Aorta (tissue), 5 donors: ENCODE measurements around the gene ZNF160. TPM values are rescaled to one million over a fixed set of nuclear protein-coding genes. Genes with fewer than 3 reads are reported as not detected.
"Not testable (repeated sequence)": the region's sequence is repeated elsewhere in the genome, so short reads cannot be mapped to it uniquely, and the experiment has no call there.

ENCODE experiments used
- ATAC-seq: fragments of 200-7000 bp; cut with Tn5 transposase; one replicate; pipeline ENCODE4 v1.9.1; 2022; ENCODE audit warnings: moderate library complexity; ENCODE audit not compliant: low FRiP score
- DNase-seq, 2 donors: peaks; one replicate each; pipeline ENCODE4 v3.0.0-alpha.2; 2020
- H3K27ac ChIP-seq, 2 donors: one replicate each; pipeline ENCODE4 v1.5.1; 2013; ENCODE audit warnings: low read length in 2 of 2, mild to moderate bottlenecking in 2 of 2, moderate library complexity in 2 of 2, control low read depth in 1 of 2, inconsistent platforms in 1 of 2, low read depth in 1 of 2
- H3K27me3 ChIP-seq, 2 donors: one replicate each; pipeline ENCODE4 v1.6.1; 2013; ENCODE audit warnings: control low read depth in 1 of 2, low read length in 1 of 2, mild to moderate bottlenecking in 1 of 2, moderate library complexity in 1 of 2; ENCODE audit not compliant: insufficient read depth in 2 of 2, control insufficient read depth in 1 of 2
- H3K36me3 ChIP-seq, 2 donors: one replicate each; pipeline ENCODE4 v1.6.1; 2013; ENCODE audit warnings: control low read depth in 1 of 2, low read length in 1 of 2, mild to moderate bottlenecking in 1 of 2; ENCODE audit not compliant: insufficient read depth in 2 of 2, control insufficient read depth in 1 of 2
- H3K4me1 ChIP-seq, 2 donors: one replicate each; pipeline ENCODE4 v1.6.1; 2013; ENCODE audit warnings: low read length in 2 of 2, control low read depth in 1 of 2, mild to moderate bottlenecking in 1 of 2, moderate library complexity in 1 of 2; ENCODE audit not compliant: insufficient read depth in 2 of 2, control insufficient read depth in 1 of 2
- H3K4me3 ChIP-seq, 2 donors: one replicate each; pipeline ENCODE4 v1.5.1; 2013; ENCODE audit warnings: low read length in 2 of 2, control low read depth in 1 of 2, mild to moderate bottlenecking in 1 of 2
- H3K9me3 ChIP-seq: one replicate; pipeline ENCODE4 v1.6.1; 2013; ENCODE audit warnings: mild to moderate bottlenecking, low read length; ENCODE audit not compliant: control insufficient read depth
- WGBS, 2 donors: extraction: QIAGEN DNeasy Blood & Tissue Kit; methylation state at CpG; one replicate each; pipeline ENCODE4 v1.1.7; 2013; 5-methylcytosine and 5-hydroxymethylcytosine counted together
- intact Hi-C, 2 donors: fragments of 100-400 bp; cut with DNase I; formaldehyde crosslinking; loops; one replicate each; pipeline versions ENCODE4 v1.14.2 to v1.15.0; 2022
- polyA plus RNA-seq, 2 donors: library from polyadenylated mRNA; stranded (reverse); fragments of 200-250 nt; gene quantifications; one replicate each; pipeline ENCODE4 v1.2.3, GENCODE V29; 2013
- total RNA-seq, 2 donors: library from RNA; stranded (reverse); fragmentation: NEBNext Ultra II Directional; extraction: Animal tissue kit (Norgen Biotek cat#: 25700); gene quantifications; one replicate each; pipeline ENCODE4 v1.2.1, GENCODE V29; 2021
- donor health status: healthy with polysubstance abuse.
- donor health status: Bipolar disorder and iron deficiency.
- donor health status: DM: no; HTN: no; CAD: no.
- donor health status: DM: no; HTN: no; CAD: no.
- donor health status: DM: yes; HTN: yes; CAD: no.

ZNF160 gene
- total and polyA plus RNA-seq, 4 donors = 4.6 to 61.0 (median 26.0) TPM

DNA sequence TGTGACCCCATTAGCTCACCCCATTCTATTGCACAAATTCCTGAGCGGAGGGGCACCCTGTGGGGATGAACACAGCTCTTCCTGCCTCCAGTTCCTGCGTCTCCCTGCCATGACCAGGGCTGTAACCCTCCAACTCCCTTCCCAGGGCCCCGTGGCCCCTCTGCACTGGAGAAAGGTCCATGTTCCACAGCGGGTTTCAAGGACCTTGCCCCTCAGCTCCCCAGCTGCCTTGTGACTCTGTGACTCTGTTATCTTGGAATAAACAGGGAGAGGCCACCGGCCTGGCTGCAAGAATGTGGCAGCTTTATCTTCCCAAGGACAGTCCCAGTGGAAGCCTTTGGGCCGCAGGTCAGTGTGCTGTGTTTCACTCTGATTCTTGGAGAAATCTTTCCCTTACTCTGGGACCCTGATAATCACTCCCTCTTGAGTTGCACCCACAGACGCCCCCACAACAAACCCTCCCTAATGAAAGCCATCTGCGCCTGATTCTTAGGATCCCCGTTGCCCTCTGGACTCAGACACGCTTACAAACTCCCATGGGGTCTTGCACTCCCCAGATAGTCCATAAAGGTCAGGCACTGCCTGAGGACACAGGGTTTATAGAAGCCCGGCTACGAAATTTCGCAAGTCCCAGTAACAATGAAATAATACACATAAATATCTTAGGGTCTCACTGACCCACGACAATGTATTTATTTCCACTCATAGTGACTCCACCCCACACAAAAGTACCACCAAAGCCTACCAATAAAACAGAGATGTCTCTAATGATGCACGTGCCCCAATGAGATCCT lies 23.7 kb upstream of the ZNF160 start:
- H3K36me3 ChIP-seq, H3K27me3 ChIP-seq, intact Hi-C loops, H3K4me3 ChIP-seq, H3K27ac ChIP-seq, ATAC-seq, DNase-seq, H3K4me1 ChIP-seq, H3K9me3 ChIP-seq: not testable (repeated sequence)
- WGBS, 2 donors = 75 to 78% methylated on average over 7 to 8 of the region's 15 CpGs

DNA sequence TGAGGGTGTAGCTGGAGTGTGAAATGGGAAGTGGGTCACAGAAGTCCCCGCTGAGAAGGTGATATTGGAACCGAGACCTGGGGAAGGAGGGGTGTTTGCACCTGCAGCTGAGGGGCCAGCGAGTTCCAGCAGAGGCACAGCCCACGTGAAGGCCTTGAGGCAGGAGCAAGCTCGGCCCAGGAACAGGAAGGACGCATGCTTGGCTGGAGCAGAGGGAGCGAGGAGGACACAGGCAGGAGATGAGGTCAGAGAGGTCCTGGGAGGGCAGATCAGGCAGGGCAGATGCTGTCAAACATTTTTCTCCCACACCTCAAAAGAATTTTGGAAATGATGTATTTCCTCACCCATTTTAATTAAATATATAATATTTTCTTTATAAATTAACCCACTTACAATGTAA lies 20.2 kb upstream of the ZNF160 start:
- H3K4me1 ChIP-seq = no peaks in the 10 kb centered on the region
- intact Hi-C loops = no loop called here
- 85 to 92% methylated on average over 7 of the region's 7 CpGs for WGBS, 2 donors

DNA sequence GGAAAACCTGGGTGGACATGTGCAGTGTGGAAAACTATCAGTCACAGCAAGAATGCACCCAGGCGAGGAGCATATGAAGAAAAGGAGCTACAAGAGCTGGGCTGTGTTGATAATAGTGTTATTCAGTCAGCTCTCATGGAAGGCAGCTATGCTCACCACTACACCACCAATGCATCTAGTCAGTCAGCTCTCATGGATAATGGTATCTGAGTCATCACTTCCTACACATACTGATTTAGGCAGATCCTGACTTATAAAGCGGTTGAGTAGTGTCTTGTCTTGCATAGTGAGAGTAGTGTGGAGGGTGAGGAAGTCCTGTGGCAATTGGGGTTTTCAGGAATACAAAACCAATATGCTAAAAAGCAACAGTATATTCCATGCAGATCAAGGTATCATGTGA lies 9.1 kb upstream of the ZNF160 start:
- no peaks in the 10 kb centered on the region for H3K4me1 ChIP-seq
- ATAC-seq (no peak), DNase-seq (no peak)
- no peak overlapping the region for H3K27ac ChIP-seq
- H3K36me3 ChIP-seq = peaks cover 9 to 12% of the 10 kb centered on the region in 2 donors
- intact Hi-C loops = no loop called here
- no peak overlapping the region for H3K4me3 ChIP-seq
- H3K27me3 ChIP-seq = no peaks in the 10 kb centered on the region
- 95 to 100% methylated on average over 2 of the region's 2 CpGs for WGBS, 2 donors
- peaks cover 3% of the 10 kb centered on the region for H3K9me3 ChIP-seq

More for the DNA sequence above, 20.2 kb upstream of the ZNF160 start:
- DNase-seq (no peak), ATAC-seq (no peak)
- no peak overlapping the region for H3K27ac ChIP-seq
- H3K9me3 ChIP-seq = no peaks in the 10 kb centered on the region
- H3K27me3 ChIP-seq = no peaks in the 10 kb centered on the region
- no peak overlapping the region for H3K4me3 ChIP-seq
- H3K36me3 ChIP-seq = no peaks in the 10 kb centered on the region

DNA sequence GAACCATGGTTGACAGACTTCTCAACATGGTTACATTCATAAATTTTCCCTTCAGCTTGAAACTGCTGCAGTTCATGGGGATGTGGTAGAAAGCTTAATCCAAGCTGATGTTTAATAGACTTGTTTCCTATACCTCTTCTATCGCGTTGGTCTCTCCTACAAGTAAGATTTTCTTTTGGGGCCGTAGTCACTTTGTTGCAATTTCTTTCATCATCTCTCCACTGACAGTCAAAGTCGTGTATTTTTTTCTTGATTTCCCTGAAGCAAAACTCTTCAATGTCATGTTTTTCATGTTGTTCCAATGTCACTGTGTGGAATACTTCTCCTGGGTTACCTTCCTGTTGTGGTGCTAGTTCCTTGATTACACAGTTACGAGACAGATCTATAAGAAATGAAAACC lies 6.3 kb upstream of the ZNF160 start:
- Histone ChIP-seq H3K4me1 (no peaks in the 10 kb centered on the region), H3K27me3 (no peaks in the 10 kb centered on the region), H3K4me3 (no peak overlapping the region), H3K9me3 (peaks cover 3% of the 10 kb centered on the region), H3K27ac (no peak overlapping the region), H3K36me3 (peaks cover 6 to 9% of the 10 kb centered on the region in 2 donors)
- no peak for ATAC-seq
- 95% methylated on average over 5 of the region's 5 CpGs for WGBS, 2 donors
- no peak for DNase-seq
- intact Hi-C loops = no loop called here

GRCh38 chr19:53102756-53103233 lies 427 bp downstream of the ZNF160 start:
- Histone ChIP-seq H3K27me3 (no peaks in the 10 kb centered on the region), H3K27ac (peak overlapping the region; percentile 49 to 58), H3K4me1 (no peaks in the 10 kb centered on the region), H3K9me3 (no peaks in the 10 kb centered on the region), H3K4me3 (peak overlapping the region; percentile 61 to 78), H3K36me3 (no peaks in the 10 kb centered on the region)
- WGBS, 2 donors = 0 to 1% methylated on average over 32 to 33 of the region's 33 CpGs
- intact Hi-C loops = loop anchor here in 1 of 2 donors (2.0 to 5.0 kb wide), 2 partner anchors 30 to 90 kb away; partner anchors contain the start of genes ZNF415 and ZNF665
- peak; percentile 64 to 79 for DNase-seq
- peak; percentile 39 for ATAC-seq

DNA sequence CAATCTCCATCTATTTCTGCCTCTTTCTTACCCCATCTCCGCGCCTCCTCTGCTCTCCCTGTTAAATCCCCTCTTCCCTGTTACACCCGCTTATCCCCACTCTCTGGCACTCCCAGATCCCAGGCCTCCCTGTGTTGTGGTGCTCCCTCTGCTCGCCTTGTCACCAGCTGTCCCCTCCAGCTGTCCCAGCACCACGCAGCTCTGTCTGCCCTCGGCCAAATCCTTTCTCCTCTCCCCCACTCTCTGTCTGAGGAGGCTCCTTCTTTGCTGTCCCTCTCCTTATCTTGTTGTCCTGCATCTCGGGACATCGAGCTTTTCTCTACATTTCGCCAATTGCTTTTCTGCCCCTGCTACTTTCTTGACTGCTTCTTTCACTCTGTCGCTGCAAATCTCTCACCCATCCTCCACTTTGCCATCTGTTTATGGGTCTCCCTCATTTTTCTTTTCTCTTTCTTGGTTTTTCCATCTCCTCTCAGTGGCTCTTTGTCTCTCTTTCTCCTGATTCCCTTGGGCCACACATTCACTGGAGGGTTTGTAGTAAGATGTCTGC lies 941 bp downstream of the ZNF160 start:
- no peak for ATAC-seq
- Histone ChIP-seq H3K9me3 (no peaks in the 10 kb centered on the region), H3K27me3 (no peaks in the 10 kb centered on the region), H3K4me1 (no peaks in the 10 kb centered on the region), H3K4me3 (peak overlapping the region; percentile 61 to 78), H3K27ac (peak overlapping the region in 1 of 2 donors; percentile 58), H3K36me3 (no peaks in the 10 kb centered on the region)
- 22 to 26% methylated on average over 10 of the region's 10 CpGs for WGBS, 2 donors
- DNase-seq = no peak
- intact Hi-C loops = loop anchor here in 1 of 2 donors (2.0 to 5.0 kb wide), 2 partner anchors 31 to 90 kb away; partner anchors contain the start of genes ZNF415 and ZNF665

DNA sequence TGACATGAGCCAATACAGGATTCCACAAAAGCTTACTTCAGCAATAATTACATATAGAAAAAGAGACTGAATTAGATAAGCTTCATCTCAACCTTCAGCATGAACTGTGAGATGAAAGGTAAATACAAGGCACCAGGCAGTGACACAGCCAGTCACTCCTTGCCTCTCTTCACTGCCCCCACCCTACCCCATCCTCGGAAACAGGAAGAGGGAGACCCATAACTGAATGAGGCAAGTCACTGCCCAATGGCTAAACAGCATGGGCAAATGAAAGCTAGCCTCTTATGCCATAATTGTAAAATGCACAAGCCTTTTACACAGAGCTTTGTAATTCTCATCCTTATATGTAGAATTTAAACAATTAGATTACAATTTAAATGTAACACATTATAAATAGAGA lies 1.7 kb downstream of the ZNF160 start:
- Histone ChIP-seq H3K27me3 (no peaks in the 10 kb centered on the region), H3K9me3 (no peaks in the 10 kb centered on the region), H3K4me1 (no peaks in the 10 kb centered on the region), H3K27ac (no peak overlapping the region), H3K4me3 (no peak overlapping the region), H3K36me3 (no peaks in the 10 kb centered on the region)
- intact Hi-C loops = loop anchor here in 1 of 2 donors (5.0 kb wide), 1 partner anchor 91 kb away; the partner anchor contains the start of gene ZNF665
- no peak for ATAC-seq
- no peak for DNase-seq
- WGBS, 2 donors = 23 to 29% methylated on average over 1 of the region's 1 CpG

- H3K36me3 ChIP-seq, H3K27ac ChIP-seq, intact Hi-C loops, ATAC-seq, H3K4me3 ChIP-seq, H3K9me3 ChIP-seq, H3K4me1 ChIP-seq, H3K27me3 ChIP-seq: not testable (repeated sequence)
- peak in 1 of 2 donors; percentile 78 for DNase-seq
- WGBS, 2 donors = 94 to 96% methylated on average over 14 of the region's 14 CpGs
These were observed 4.7 kb downstream of the ZNF160 start for GRCh38 chr19:53098570-53098969.
